Gastroesophageal sphincter (tissue), 3 donors: ENCODE data around the gene AZGP1.
"Not testable (repeated sequence)": the region's sequence is repeated elsewhere in the genome, so short reads cannot be mapped to it uniquely, and the experiment has no call there.

Experiments used
- CTCF ChIP-seq, 4 experiments: fragments of 200-600 bp in 2 of 4; fragments of 450-650 bp in 2 of 4; sonication (generic) in 1 of 4; IDR thresholded peaks; one replicate each; pipeline ENCODE4 v1.5.1; 2017 to 2019; ENCODE audit warnings: antibody characterized with exemption in 4 of 4, mild to moderate bottlenecking in 2 of 4, moderate library complexity in 2 of 4
- POLR2A ChIP-seq, 2 donors: fragments of 450-650 bp; IDR thresholded peaks; one replicate each; pipeline ENCODE4 v1.6.1; 2017; ENCODE audit warnings: antibody characterized with exemption in 2 of 2, mild to moderate bottlenecking in 2 of 2, moderate library complexity in 1 of 2

GRCh38 chr7:100012385-100013327, 36.8 kb upstream of the AZGP1 start:
- TF ChIP-seq CTCF, POLR2A (IDR thresholded peaks at IDR 0.05): not testable (repeated sequence)
